Mesenchymal stem cell (in vitro differentiated cells and primary cell): Measurements from ENCODE around the gene HEPHL1.

Source experiments
- DNase-seq: peaks from one replicate; pipeline ENCODE4 v3.0.0-alpha.2; 2013
- H2AFZ ChIP-seq: one replicate; pipeline ENCODE4 v1.6.1; 2013; ENCODE audit warnings: low read depth, mild to moderate bottlenecking, control low read depth, inconsistent platforms, low read length, moderate library complexity
- H2AK5ac ChIP-seq: 2 replicates; pipeline ENCODE4 v1.6.1; 2013; ENCODE audit warnings: low read length, moderate library complexity, mild to moderate bottlenecking, inconsistent platforms; ENCODE audit not compliant: severe bottlenecking
- H2BK120ac ChIP-seq: one replicate; pipeline ENCODE4 v1.6.1; 2013; ENCODE audit warnings: low read depth, mild to moderate bottlenecking, inconsistent platforms, low read length, moderate library complexity
- H2BK12ac ChIP-seq, 2 experiments: one replicate each; pipeline ENCODE4 v1.6.1; 2013; ENCODE audit warnings: inconsistent platforms in 2 of 2, low read length in 2 of 2, mild to moderate bottlenecking in 2 of 2, moderate library complexity in 2 of 2, control low read depth in 1 of 2
- H2BK15ac ChIP-seq: one replicate; pipeline ENCODE4 v1.6.1; 2013; ENCODE audit warnings: mild to moderate bottlenecking, low read depth, inconsistent platforms; ENCODE audit not compliant: poor library complexity, severe bottlenecking
- H2BK5ac ChIP-seq: 2 replicates; pipeline ENCODE4 v1.6.1; 2013; ENCODE audit warnings: low read depth, mild to moderate bottlenecking, low read length, control low read depth, inconsistent platforms; ENCODE audit not compliant: poor library complexity, severe bottlenecking
- H3K14ac ChIP-seq, 2 experiments: one replicate each; pipeline ENCODE4 v1.6.1; 2013; ENCODE audit warnings: inconsistent platforms in 2 of 2, low read length in 2 of 2, control low read depth in 1 of 2, mild to moderate bottlenecking in 1 of 2, moderate library complexity in 1 of 2
- H3K18ac ChIP-seq, 2 experiments: one replicate each; pipeline ENCODE4 v1.6.1; 2013; ENCODE audit warnings: inconsistent platforms in 2 of 2, low read length in 2 of 2, control low read depth in 1 of 2, low read depth in 1 of 2, mild to moderate bottlenecking in 1 of 2
- H3K23ac ChIP-seq, 2 experiments: one replicate each; pipeline ENCODE4 v1.6.1; 2013; ENCODE audit warnings: inconsistent platforms in 2 of 2, low read length in 2 of 2, mild to moderate bottlenecking in 2 of 2, moderate library complexity in 2 of 2, control low read depth in 1 of 2
- H3K27ac ChIP-seq: 2 replicates; pipeline ENCODE4 v1.5.1; 2013; ENCODE audit warnings: mild to moderate bottlenecking, moderate library complexity, low read length, control low read depth, inconsistent platforms; ENCODE audit not compliant: poor library complexity, severe bottlenecking
- H3K27me3 ChIP-seq, 2 experiments: 2 replicates each; pipeline versions ENCODE4 v1.6.1 to v1.7.0; 2013; ENCODE audit warnings: low read length in 2 of 2, mild to moderate bottlenecking in 2 of 2, moderate library complexity in 2 of 2, control low read depth in 1 of 2, inconsistent platforms in 1 of 2; ENCODE audit not compliant: control insufficient read depth in 1 of 2, insufficient read depth in 1 of 2
- H3K36me3 ChIP-seq, 2 experiments: 2 replicates each; pipeline versions ENCODE4 v1.6.1 to v1.7.0; 2013; ENCODE audit warnings: low read length in 2 of 2, control low read depth in 1 of 2, inconsistent platforms in 1 of 2, low read depth in 1 of 2, mild to moderate bottlenecking in 1 of 2; ENCODE audit not compliant: insufficient read depth in 2 of 2, control insufficient read depth in 1 of 2
- H3K4ac ChIP-seq, 2 experiments: one replicate each; pipeline ENCODE4 v1.6.1; 2013; ENCODE audit warnings: inconsistent platforms in 2 of 2, low read length in 2 of 2, mild to moderate bottlenecking in 2 of 2, moderate library complexity in 2 of 2, control low read depth in 1 of 2, low read depth in 1 of 2
- H3K4me1 ChIP-seq: 2 replicates; pipeline ENCODE4 v1.6.1; 2013; ENCODE audit warnings: low read depth, low read length, control low read depth; ENCODE audit not compliant: control insufficient read depth, insufficient read depth
- H3K4me2 ChIP-seq: 2 replicates; pipeline ENCODE4 v1.6.1; 2013; ENCODE audit warnings: low read length, mild to moderate bottlenecking, inconsistent platforms; ENCODE audit not compliant: poor library complexity, severe bottlenecking
- H3K4me3 ChIP-seq, 2 experiments: 2 replicates each; pipeline versions ENCODE4 v1.5.1 to v1.7.0; 2013; ENCODE audit warnings: low read length in 2 of 2, mild to moderate bottlenecking in 2 of 2, control low read depth in 1 of 2, low read depth in 1 of 2; ENCODE audit not compliant: insufficient read depth in 1 of 2
- H3K79me1 ChIP-seq: replicated peaks from 2 replicates; pipeline ENCODE4 v1.6.1; 2013; ENCODE audit warnings: mild to moderate bottlenecking, control low read depth, low read length, inconsistent platforms; ENCODE audit not compliant: poor library complexity, severe bottlenecking
- H3K9ac ChIP-seq: 2 replicates; pipeline ENCODE4 v1.7.0; 2013; ENCODE audit warnings: mild to moderate bottlenecking, low read length, moderate library complexity
- H3K9me3 ChIP-seq: 2 replicates; pipeline ENCODE4 v1.7.0; 2013; ENCODE audit warnings: mild to moderate bottlenecking, low read length; ENCODE audit not compliant: control insufficient read depth
- H4K8ac ChIP-seq: one replicate; pipeline ENCODE4 v1.6.1; 2013; ENCODE audit warnings: inconsistent platforms, mild to moderate bottlenecking, low read length, moderate library complexity
- H4K91ac ChIP-seq: one replicate; pipeline ENCODE4 v1.6.1; 2013; ENCODE audit warnings: mild to moderate bottlenecking, low read length, inconsistent platforms
- WGBS: methylation state at CpG from one replicate; pipeline ENCODE4 v1.1.7; 2013; ENCODE audit warnings: mixed read lengths; 5-methylcytosine and 5-hydroxymethylcytosine counted together

The HEPHL1 gene

GRCh38 chr11:94027210-94027609 is 6.1 kb downstream of the HEPHL1 start:
- WGBS, result 76% methylated on average over 5 of the region's 5 CpGs
- DNase-seq, result no peak
- Histone ChIP-seq H2BK15ac (no peak overlapping the region), H2BK5ac (no peak overlapping the region), H2AFZ (no peak overlapping the region), H4K8ac (no peak overlapping the region), H3K4me2 (no peak overlapping the region), H3K27ac (no peak overlapping the region), H3K9ac (no peak overlapping the region), H3K14ac (no peak overlapping the region), H2AK5ac (no peak overlapping the region), H4K91ac (no peak overlapping the region), H2BK120ac (no peak overlapping the region), H3K4me1 (no peaks in the 10 kb centered on the region), H3K18ac (no peak overlapping the region), H2BK12ac (no peak overlapping the region), H3K9me3 (peaks cover 11% of the 10 kb centered on the region), H3K27me3 (no peaks in the 10 kb centered on the region), H3K4me3 (no peak overlapping the region), H3K4ac (no peak overlapping the region), H3K79me1 (no peaks in the 10 kb centered on the region), H3K23ac (no peak overlapping the region), H3K36me3 (no peaks in the 10 kb centered on the region)

- no peaks in the 10 kb centered on the region for H3K36me3 ChIP-seq
- no peak overlapping the region for H2BK5ac ChIP-seq
- no peaks in the 10 kb centered on the region for H3K79me1 ChIP-seq
- H2BK15ac ChIP-seq, result no peak overlapping the region
- H3K23ac ChIP-seq, result no peak overlapping the region
- no peak overlapping the region for H2AK5ac ChIP-seq
- H3K4ac ChIP-seq, result no peak overlapping the region
- H3K27ac ChIP-seq, result no peak overlapping the region
- peak; percentile 23 for DNase-seq
- no peak overlapping the region for H4K91ac ChIP-seq
- H3K9me3 ChIP-seq, result peaks cover 11% of the 10 kb centered on the region
- no peak overlapping the region for H3K4me2 ChIP-seq
- no peak overlapping the region for H4K8ac ChIP-seq
- H3K4me1 ChIP-seq, result no peaks in the 10 kb centered on the region
- H3K4me3 ChIP-seq, result no peak overlapping the region
- peak overlapping the region; percentile 27 for H3K9ac ChIP-seq
- H2AFZ ChIP-seq, result no peak overlapping the region
- H2BK12ac ChIP-seq, result no peak overlapping the region
- no peak overlapping the region for H3K18ac ChIP-seq
- no CpG with 5 or more reads among the region's 2 CpGs for WGBS
- H3K27me3 ChIP-seq, result no peaks in the 10 kb centered on the region
- H3K14ac ChIP-seq, result no peak overlapping the region
- H2BK120ac ChIP-seq, result no peak overlapping the region
Observed at GRCh38 chr11:94028436-94028835, 7.3 kb downstream of the HEPHL1 start.

GRCh38 chr11:94030059-94030458 is 8.9 kb downstream of the HEPHL1 start:
- H4K91ac ChIP-seq, result no peak overlapping the region
- H3K4ac ChIP-seq, result no peak overlapping the region
- no peak overlapping the region for H2BK12ac ChIP-seq
- H2AK5ac ChIP-seq, result no peak overlapping the region
- H3K4me2 ChIP-seq, result no peak overlapping the region
- H4K8ac ChIP-seq, result no peak overlapping the region
- no peaks in the 10 kb centered on the region for H3K4me1 ChIP-seq
- no peak overlapping the region for H2BK15ac ChIP-seq
- no peak overlapping the region for H3K14ac ChIP-seq
- no CpG with 5 or more reads among the region's 1 CpG for WGBS
- H2AFZ ChIP-seq, result no peak overlapping the region
- no peak overlapping the region for H3K27ac ChIP-seq
- H3K23ac ChIP-seq, result no peak overlapping the region
- no peaks in the 10 kb centered on the region for H3K27me3 ChIP-seq
- peaks cover 11% of the 10 kb centered on the region for H3K9me3 ChIP-seq
- no peak overlapping the region for H3K9ac ChIP-seq
- H2BK120ac ChIP-seq, result no peak overlapping the region
- no peak overlapping the region for H3K18ac ChIP-seq
- no peaks in the 10 kb centered on the region for H3K36me3 ChIP-seq
- H3K79me1 ChIP-seq, result no peaks in the 10 kb centered on the region
- DNase-seq, result no peak
- H3K4me3 ChIP-seq, result no peak overlapping the region
- H2BK5ac ChIP-seq, result no peak overlapping the region

- Histone ChIP-seq H3K4ac (no peak overlapping the region), H4K8ac (no peak overlapping the region), H3K27ac (no peak overlapping the region), H2BK12ac (no peak overlapping the region), H2BK15ac (no peak overlapping the region), H3K4me3 (no peak overlapping the region), H3K4me1 (no peaks in the 10 kb centered on the region), H3K9me3 (peaks cover 4% of the 10 kb centered on the region), H2BK120ac (no peak overlapping the region), H3K27me3 (no peaks in the 10 kb centered on the region), H2AFZ (no peak overlapping the region), H2BK5ac (no peak overlapping the region), H3K18ac (no peak overlapping the region), H3K36me3 (no peaks in the 10 kb centered on the region), H2AK5ac (no peak overlapping the region), H3K79me1 (no peaks in the 10 kb centered on the region), H3K9ac (no peak overlapping the region), H3K23ac (no peak overlapping the region), H3K14ac (no peak overlapping the region), H3K4me2 (no peak overlapping the region), H4K91ac (no peak overlapping the region)
- 62% methylated on average over 2 of the region's 4 CpGs for WGBS
- no peak for DNase-seq
Observed at GRCh38 chr11:94031625-94032024, 10.5 kb downstream of the HEPHL1 start.
